HL-60 (cell line): ENCODE results near the gene IGF2BP3.

Experiments used
- DNase-seq, 2 experiments: peaks; one replicate each; pipeline ENCODE4 v3.0.0-alpha.2; 2010 to 2020; ENCODE audit warnings: low read depth in 1 of 2, low spot score in 1 of 2
- H3K27ac ChIP-seq: fragments of 250-450 bp; sonication (Bioruptor Pico); replicated peaks from 2 replicates; pipeline ENCODE4 v1.5.1; 2020; ENCODE audit warnings: mild to moderate bottlenecking, moderate library complexity
- H3K27me3 ChIP-seq: fragments of 250-450 bp; sonication (Bioruptor Pico); 2 replicates; pipeline ENCODE4 v1.5.1; 2021; ENCODE audit warnings: mild to moderate bottlenecking, moderate library complexity; ENCODE audit not compliant: insufficient read depth, poor library complexity, severe bottlenecking
- H3K4me3 ChIP-seq: replicated peaks from 2 replicates; pipeline ENCODE4 v1.5.1; 2011; ENCODE audit warnings: mild to moderate bottlenecking, control low read depth, low read length; ENCODE audit not compliant: insufficient read depth
- GABPA ChIP-seq: IDR thresholded peaks from 2 replicates; pipeline ENCODE4 v1.6.1; 2012; ENCODE audit warnings: low read depth
- POLR2AphosphoS5 ChIP-seq: IDR thresholded peaks from 2 replicates; pipeline ENCODE4 v1.6.1; 2012; ENCODE audit warnings: low read depth
- SPI1 ChIP-seq: IDR thresholded peaks from 2 replicates; pipeline ENCODE4 v1.6.1; 2012; ENCODE audit warnings: low read depth, mild to moderate bottlenecking, borderline replicate concordance
- TF ChIP-seq, protein P1 (sequence below): IDR thresholded peaks from one replicate; pipeline ENCODE4 v1.5.1; 2011; ENCODE audit warnings: low read length, control low read depth, inconsistent platforms; ENCODE audit not compliant: insufficient read depth
- TF ChIP-seq, protein P2 (sequence below): IDR thresholded peaks from 2 replicates; pipeline ENCODE4 v1.6.1; 2012; ENCODE audit warnings: low read depth; ENCODE audit not compliant: insufficient replicate concordance

Gene IGF2BP3

DNA sequence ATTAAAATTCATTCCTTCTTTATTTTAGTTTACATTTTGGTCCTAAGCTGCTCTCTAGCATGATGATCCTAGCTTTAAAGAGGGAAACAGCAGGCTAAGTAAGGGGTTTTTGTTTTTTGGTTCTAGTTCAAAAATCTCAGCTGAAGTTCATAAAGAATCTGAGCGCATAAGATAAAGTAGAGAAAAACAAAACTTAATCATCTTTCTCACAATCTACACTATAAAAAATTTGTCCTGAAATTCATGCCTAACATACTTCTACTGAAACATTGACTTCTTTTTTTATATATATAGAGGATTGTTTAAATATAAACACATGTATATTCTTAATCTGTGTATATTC, 6.8 kb upstream of the IGF2BP3 start:
- H3K27me3 ChIP-seq: no peaks in the 10 kb centered on the region
- DNase-seq: no peak
- H3K27ac ChIP-seq: no peak overlapping the region
- H3K4me3 ChIP-seq: no peak overlapping the region
- TF ChIP-seq POLR2AphosphoS5 (no peak), GABPA (no peak), SPI1 (no peak)
- TF ChIP-seq, protein P1, sequence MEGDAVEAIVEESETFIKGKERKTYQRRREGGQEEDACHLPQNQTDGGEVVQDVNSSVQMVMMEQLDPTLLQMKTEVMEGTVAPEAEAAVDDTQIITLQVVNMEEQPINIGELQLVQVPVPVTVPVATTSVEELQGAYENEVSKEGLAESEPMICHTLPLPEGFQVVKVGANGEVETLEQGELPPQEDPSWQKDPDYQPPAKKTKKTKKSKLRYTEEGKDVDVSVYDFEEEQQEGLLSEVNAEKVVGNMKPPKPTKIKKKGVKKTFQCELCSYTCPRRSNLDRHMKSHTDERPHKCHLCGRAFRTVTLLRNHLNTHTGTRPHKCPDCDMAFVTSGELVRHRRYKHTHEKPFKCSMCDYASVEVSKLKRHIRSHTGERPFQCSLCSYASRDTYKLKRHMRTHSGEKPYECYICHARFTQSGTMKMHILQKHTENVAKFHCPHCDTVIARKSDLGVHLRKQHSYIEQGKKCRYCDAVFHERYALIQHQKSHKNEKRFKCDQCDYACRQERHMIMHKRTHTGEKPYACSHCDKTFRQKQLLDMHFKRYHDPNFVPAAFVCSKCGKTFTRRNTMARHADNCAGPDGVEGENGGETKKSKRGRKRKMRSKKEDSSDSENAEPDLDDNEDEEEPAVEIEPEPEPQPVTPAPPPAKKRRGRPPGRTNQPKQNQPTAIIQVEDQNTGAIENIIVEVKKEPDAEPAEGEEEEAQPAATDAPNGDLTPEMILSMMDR: no peak
- TF ChIP-seq, protein P2, sequence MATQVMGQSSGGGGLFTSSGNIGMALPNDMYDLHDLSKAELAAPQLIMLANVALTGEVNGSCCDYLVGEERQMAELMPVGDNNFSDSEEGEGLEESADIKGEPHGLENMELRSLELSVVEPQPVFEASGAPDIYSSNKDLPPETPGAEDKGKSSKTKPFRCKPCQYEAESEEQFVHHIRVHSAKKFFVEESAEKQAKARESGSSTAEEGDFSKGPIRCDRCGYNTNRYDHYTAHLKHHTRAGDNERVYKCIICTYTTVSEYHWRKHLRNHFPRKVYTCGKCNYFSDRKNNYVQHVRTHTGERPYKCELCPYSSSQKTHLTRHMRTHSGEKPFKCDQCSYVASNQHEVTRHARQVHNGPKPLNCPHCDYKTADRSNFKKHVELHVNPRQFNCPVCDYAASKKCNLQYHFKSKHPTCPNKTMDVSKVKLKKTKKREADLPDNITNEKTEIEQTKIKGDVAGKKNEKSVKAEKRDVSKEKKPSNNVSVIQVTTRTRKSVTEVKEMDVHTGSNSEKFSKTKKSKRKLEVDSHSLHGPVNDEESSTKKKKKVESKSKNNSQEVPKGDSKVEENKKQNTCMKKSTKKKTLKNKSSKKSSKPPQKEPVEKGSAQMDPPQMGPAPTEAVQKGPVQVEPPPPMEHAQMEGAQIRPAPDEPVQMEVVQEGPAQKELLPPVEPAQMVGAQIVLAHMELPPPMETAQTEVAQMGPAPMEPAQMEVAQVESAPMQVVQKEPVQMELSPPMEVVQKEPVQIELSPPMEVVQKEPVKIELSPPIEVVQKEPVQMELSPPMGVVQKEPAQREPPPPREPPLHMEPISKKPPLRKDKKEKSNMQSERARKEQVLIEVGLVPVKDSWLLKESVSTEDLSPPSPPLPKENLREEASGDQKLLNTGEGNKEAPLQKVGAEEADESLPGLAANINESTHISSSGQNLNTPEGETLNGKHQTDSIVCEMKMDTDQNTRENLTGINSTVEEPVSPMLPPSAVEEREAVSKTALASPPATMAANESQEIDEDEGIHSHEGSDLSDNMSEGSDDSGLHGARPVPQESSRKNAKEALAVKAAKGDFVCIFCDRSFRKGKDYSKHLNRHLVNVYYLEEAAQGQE: no peak

GRCh38 chr7:23476286-23477156, 6.2 kb upstream of the IGF2BP3 start:
- H3K27ac ChIP-seq: peak overlapping the region; percentile 96
- TF ChIP-seq, protein P2: no peak
- no peak for TF ChIP-seq GABPA
- no peak for TF ChIP-seq SPI1
- TF ChIP-seq, protein P1: no peak
- TF ChIP-seq POLR2AphosphoS5: no peak
- H3K27me3 ChIP-seq: no peaks in the 10 kb centered on the region
- DNase-seq: no peak
- peak overlapping the region; percentile 13 for H3K4me3 ChIP-seq

DNA sequence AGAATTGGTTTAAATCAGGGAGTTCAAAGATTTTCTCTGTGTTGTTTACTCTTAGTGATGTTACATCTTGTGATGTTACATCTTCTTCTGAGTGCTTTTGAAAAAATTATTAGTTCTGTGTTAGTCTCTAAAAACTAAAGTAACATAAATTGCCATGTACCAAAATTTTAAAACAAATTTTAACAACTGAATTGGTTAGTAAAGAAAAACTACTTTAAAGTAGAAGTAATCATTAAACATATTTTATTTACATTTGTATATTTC, 5.2 kb upstream of the IGF2BP3 start:
- no peak for TF ChIP-seq POLR2AphosphoS5
- TF ChIP-seq, protein P1: no peak
- TF ChIP-seq, protein P2: no peak
- TF ChIP-seq GABPA: no peak
- no peak for TF ChIP-seq SPI1
- Histone ChIP-seq H3K27me3 (no peaks in the 10 kb centered on the region), H3K4me3 (peak overlapping the region; percentile 36), H3K27ac (peak overlapping the region; percentile 96)
- DNase-seq: no peak
